WTC11 (cell line): ENCODE measurements around the gene HEY2.
"Not testable (repeated sequence)": the region's sequence is repeated elsewhere in the genome, so short reads cannot be mapped to it uniquely, and the experiment has no call there.

Experiments used
- ATF3 ChIP-seq: sonication (generic); formaldehyde crosslinking; conservative IDR thresholded peaks from 2 replicates; pipeline ENCODE4 v1.8.1; 2022; ENCODE audit warnings: mild to moderate bottlenecking, missing genetic modification reagents
- CTCF ChIP-seq: fragments of 200-600 bp; IDR thresholded peaks from 2 replicates; pipeline ENCODE4 v1.8.0; 2022; ENCODE audit warnings: antibody characterized with exemption
- FOXP4 ChIP-seq: sonication (generic); formaldehyde crosslinking; IDR thresholded peaks from 2 replicates; pipeline ENCODE4 v1.8.0; 2022; ENCODE audit warnings: mild to moderate bottlenecking, missing genetic modification reagents
- MLX ChIP-seq: sonication (generic); formaldehyde crosslinking; IDR thresholded peaks from 2 replicates; pipeline ENCODE4 v1.8.1; 2023; ENCODE audit warnings: mild to moderate bottlenecking, missing genetic modification reagents, moderate library complexity

GRCh38 chr6:125776107-125776826 is 26.8 kb downstream of the HEY2 start:
- TF ChIP-seq ATF3; CTCF; FOXP4 (CRISPR knock-in tag); MLX (CRISPR knock-in tag): not testable (repeated sequence)
